ENCODE data around the gene ALX4.

ALX4 gene

GRCh38 chr11:44349328-44349727, 39.4 kb upstream of the ALX4 start:
- DNase-seq (ENCODE audit: insufficient read length, low spot score) (no peak), FAIRE-seq (no peak)
- no peak for TF ChIP-seq CTCF (IDR thresholded peaks at IDR 0.05; ENCODE audit: insufficient read depth, missing control alignments)

- no peak for TF ChIP-seq CTCF (IDR thresholded peaks at IDR 0.05; ENCODE audit: insufficient read depth, missing control alignments)
- DNase-seq (ENCODE audit: insufficient read length, low spot score) (no peak), FAIRE-seq (no peak)
Measured at GRCh38 chr11:44348721-44349120, 38.8 kb upstream of the ALX4 start.

- no peak for TF ChIP-seq CTCF (IDR thresholded peaks at IDR 0.05; ENCODE audit: insufficient read depth, missing control alignments)
- no peak for FAIRE-seq
- no peak for DNase-seq (ENCODE audit: insufficient read length, low spot score)
Measured at GRCh38 chr11:44348114-44348513, 38.2 kb upstream of the ALX4 start.

- no peak for TF ChIP-seq CTCF (IDR thresholded peaks at IDR 0.05; ENCODE audit: insufficient read depth, missing control alignments)
- no peak for FAIRE-seq
- no peak for DNase-seq (ENCODE audit: insufficient read length, low spot score)
Measured at GRCh38 chr11:44347538-44347937, 37.6 kb upstream of the ALX4 start.

GRCh38 chr11:44346983-44347382, 37.0 kb upstream of the ALX4 start:
- TF ChIP-seq CTCF (IDR thresholded peaks at IDR 0.05; ENCODE audit: insufficient read depth, missing control alignments): no peak
- DNase-seq (ENCODE audit: insufficient read length, low spot score): no peak
- no peak for FAIRE-seq

GRCh38 chr11:44345781-44346180, 35.8 kb upstream of the ALX4 start:
- no peak for FAIRE-seq
- no peak for DNase-seq (ENCODE audit: insufficient read length, low spot score)
- no peak for TF ChIP-seq CTCF (IDR thresholded peaks at IDR 0.05; ENCODE audit: insufficient read depth, missing control alignments)

- FAIRE-seq (no peak), DNase-seq (ENCODE audit: insufficient read length, low spot score) (no peak)
Measured at GRCh38 chr11:44344921-44345320, 35.0 kb upstream of the ALX4 start.

More at GRCh38 chr11:44344921-44345320, 35.0 kb upstream of the ALX4 start:
- TF ChIP-seq CTCF (IDR thresholded peaks at IDR 0.05; ENCODE audit: insufficient read depth, missing control alignments): no peak

All from D721Med (cell line).